ENCODE results near the gene ARL11.

DNA sequence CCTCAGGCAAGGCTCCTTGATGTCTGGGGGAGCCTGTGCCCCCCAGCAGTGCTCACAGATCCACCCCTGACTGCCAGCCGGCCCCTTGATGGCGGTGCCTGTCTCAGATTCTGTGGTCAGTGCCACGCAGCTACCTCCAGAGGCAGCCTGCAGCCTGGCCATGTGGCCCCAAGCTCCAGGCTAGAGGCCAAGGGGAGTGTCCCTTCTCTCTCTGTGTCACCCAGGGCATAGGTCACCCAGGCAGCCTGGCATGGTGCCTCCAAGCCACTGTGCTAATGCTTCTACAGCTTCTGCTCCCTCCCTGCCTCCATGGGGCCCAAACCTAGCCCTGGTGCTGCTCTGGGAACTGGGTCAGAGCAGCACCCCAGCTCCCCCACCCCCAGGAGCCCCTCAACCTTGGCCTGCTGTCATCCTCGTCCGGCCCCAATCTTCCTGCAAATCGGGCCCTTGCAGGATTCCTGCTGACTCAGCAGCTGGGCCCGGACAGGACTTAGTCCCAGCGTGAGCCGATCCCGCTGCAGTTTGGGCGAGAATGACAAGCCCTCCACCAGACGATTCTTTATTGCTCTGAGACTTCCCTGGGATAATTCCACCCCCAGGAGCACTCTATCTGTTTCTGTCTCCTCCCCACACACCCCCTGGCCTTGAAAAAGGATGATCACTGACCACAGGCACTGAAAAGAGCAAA lies 2.8 kb upstream of the ARL11 start:
- no peak for TF ChIP-seq POLR2A (IDR thresholded peaks at IDR 0.05)
- TF ChIP-seq, protein P1, sequence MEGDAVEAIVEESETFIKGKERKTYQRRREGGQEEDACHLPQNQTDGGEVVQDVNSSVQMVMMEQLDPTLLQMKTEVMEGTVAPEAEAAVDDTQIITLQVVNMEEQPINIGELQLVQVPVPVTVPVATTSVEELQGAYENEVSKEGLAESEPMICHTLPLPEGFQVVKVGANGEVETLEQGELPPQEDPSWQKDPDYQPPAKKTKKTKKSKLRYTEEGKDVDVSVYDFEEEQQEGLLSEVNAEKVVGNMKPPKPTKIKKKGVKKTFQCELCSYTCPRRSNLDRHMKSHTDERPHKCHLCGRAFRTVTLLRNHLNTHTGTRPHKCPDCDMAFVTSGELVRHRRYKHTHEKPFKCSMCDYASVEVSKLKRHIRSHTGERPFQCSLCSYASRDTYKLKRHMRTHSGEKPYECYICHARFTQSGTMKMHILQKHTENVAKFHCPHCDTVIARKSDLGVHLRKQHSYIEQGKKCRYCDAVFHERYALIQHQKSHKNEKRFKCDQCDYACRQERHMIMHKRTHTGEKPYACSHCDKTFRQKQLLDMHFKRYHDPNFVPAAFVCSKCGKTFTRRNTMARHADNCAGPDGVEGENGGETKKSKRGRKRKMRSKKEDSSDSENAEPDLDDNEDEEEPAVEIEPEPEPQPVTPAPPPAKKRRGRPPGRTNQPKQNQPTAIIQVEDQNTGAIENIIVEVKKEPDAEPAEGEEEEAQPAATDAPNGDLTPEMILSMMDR (IDR thresholded peaks at IDR 0.05): no peak

Measured in testis (tissue), 2 donors.